OCI-LY1 (cell line): Measurements from ENCODE around the gene ASCC1.

ENCODE experiments used
- CTCF ChIP-seq: fragments of 200-600 bp; sonication (generic), shearing (Covaris generic); IDR thresholded peaks from 2 replicates; pipeline ENCODE4 v1.5.1; 2017; ENCODE audit warnings: mild to moderate bottlenecking, antibody characterized with exemption, low read length, moderate library complexity, mixed read lengths
- EZH2 ChIP-seq: fragments of 200-600 bp; sonication (generic), shearing (Covaris generic); IDR thresholded peaks from 2 replicates; pipeline ENCODE4 v1.8.0; 2017; ENCODE audit warnings: borderline replicate concordance, mixed run types, mild to moderate bottlenecking, antibody characterized with exemption, low read length, moderate library complexity, mixed read lengths

GRCh38 chr10:72126184-72126871, 89.7 kb downstream of the ASCC1 start:
- TF ChIP-seq CTCF = peak; percentile 61
- no peak for TF ChIP-seq EZH2
